GM21825 (cell line): ENCODE measurements around the gene FLNB.

Experiments used
- ATAC-seq: cut with Tn5 transposase; IDR thresholded peaks from one replicate; pipeline ENCODE4 v1.9.1; 2021; ENCODE audit warnings: mild to moderate bottlenecking, moderate library complexity; ENCODE audit not compliant: unreplicated experiment

FLNB gene

GRCh38 chr3:58008141-58009025, at the start of gene FLNB:
Gene FLNB, plus strand, starts transcription at chr3:58008422. Its CDS starts 143 bp downstream, at chr3:58008565.
- ATAC-seq = peak; percentile 67

- peak; percentile 37 for ATAC-seq
Observed at GRCh38 chr3:57958642-57959422, 49.4 kb upstream of the FLNB start.

GRCh38 chr3:57959423-57960173, 48.6 kb upstream of the FLNB start:
- ATAC-seq = peak; percentile 38

GRCh38 chr3:57960174-57960505, 48.1 kb upstream of the FLNB start:
- no peak for ATAC-seq

GRCh38 chr3:57961177-57961827, 46.9 kb upstream of the FLNB start:
- ATAC-seq = no peak

- ATAC-seq = no peak
Observed at GRCh38 chr3:57961828-57962447, 46.3 kb upstream of the FLNB start.

GRCh38 chr3:57962448-57962834, 45.8 kb upstream of the FLNB start:
- no peak for ATAC-seq

- no peak for ATAC-seq
Observed at GRCh38 chr3:57963811-57964346, 44.3 kb upstream of the FLNB start.

- ATAC-seq = no peak
Observed at GRCh38 chr3:57966829-57967228, 41.4 kb upstream of the FLNB start.

- ATAC-seq = no peak
Observed at GRCh38 chr3:57967590-57967989, 40.6 kb upstream of the FLNB start.

GRCh38 chr3:57968501-57968900, 39.7 kb upstream of the FLNB start:
- no peak for ATAC-seq

- no peak for ATAC-seq
Observed at GRCh38 chr3:57971975-57972374, 36.2 kb upstream of the FLNB start.

GRCh38 chr3:57972531-57973111, 35.6 kb upstream of the FLNB start:
- no peak for ATAC-seq

GRCh38 chr3:57973715-57974477, 34.3 kb upstream of the FLNB start:
- no peak for ATAC-seq

- ATAC-seq = no peak
Observed at GRCh38 chr3:57974796-57975388, 33.3 kb upstream of the FLNB start.

GRCh38 chr3:57977818-57978235, 30.4 kb upstream of the FLNB start:
- no peak for ATAC-seq

- no peak for ATAC-seq
Observed at GRCh38 chr3:57978316-57978715, 29.9 kb upstream of the FLNB start.

GRCh38 chr3:57980416-57980815, 27.8 kb upstream of the FLNB start:
- no peak for ATAC-seq
